Esophagus squamous epithelium (tissue), 5 donors: ENCODE measurements around the gene CENPP. TPM values are rescaled to one million over a fixed set of nuclear protein-coding genes. Genes with fewer than 3 reads are reported as not detected.
A peak's percentile ranks its signal among the peaks of the same experiment; 100 is the strongest.

Experiments
- DNase-seq: peaks from one replicate; lab custom pipeline; 2025; lab: John Stamatoyannopoulos, UW
- H3K27ac ChIP-seq, 4 donors: fragments of 200-600 bp; sonication (generic); one replicate each; pipeline ENCODE4 v1.5.1; 2016 to 2019; ENCODE audit warnings: mild to moderate bottlenecking in 1 of 4
- H3K27me3 ChIP-seq, 4 donors: fragments of 200-600 bp; sonication (generic); 1 replicate in 3 of 4; 2 replicates in 1 of 4; pipeline versions ENCODE4 v1.5.1 to v1.6.0; 2017 to 2021; ENCODE audit warnings: antibody characterized with exemption in 1 of 4
- H3K36me3 ChIP-seq, 3 donors: fragments of 200-600 bp; sonication (generic); one replicate each; pipeline ENCODE4 v1.5.1; 2016 to 2019
- H3K4me1 ChIP-seq, 3 donors: fragments of 200-600 bp; sonication (generic); one replicate each; pipeline ENCODE4 v1.5.1; 2017 to 2019
- H3K4me3 ChIP-seq, 4 donors: fragments of 200-600 bp; sonication (generic); 1 replicate in 3 of 4; 2 replicates in 1 of 4; pipeline ENCODE4 v1.5.1; 2016 to 2019; ENCODE audit warnings: mild to moderate bottlenecking in 2 of 4, moderate library complexity in 1 of 4
- H3K9me3 ChIP-seq, 3 donors: fragments of 200-600 bp; sonication (generic); one replicate each; pipeline ENCODE4 v1.5.1; 2016 to 2019
- CTCF ChIP-seq, 6 experiments: fragments of 450-650 bp in 4 of 6; fragments of 200-600 bp in 2 of 6; sonication (generic) in 2 of 6; IDR thresholded peaks; one replicate each; pipeline ENCODE4 v1.5.1; 2016 to 2019; ENCODE audit warnings: antibody characterized with exemption in 6 of 6, mild to moderate bottlenecking in 4 of 6, moderate library complexity in 4 of 6
- POLR2A ChIP-seq, 4 donors: fragments of 450-650 bp; IDR thresholded peaks; one replicate each; pipeline ENCODE4 v1.6.1; 2017; ENCODE audit warnings: antibody characterized with exemption in 4 of 4, mild to moderate bottlenecking in 4 of 4, moderate library complexity in 3 of 4
- WGBS, 2 donors: methylation state at CpG; one replicate each; pipeline ENCODE4 v1.1.5; 2018; 5-methylcytosine and 5-hydroxymethylcytosine counted together
- intact Hi-C: fragments of 100-400 bp; cut with DNase I; formaldehyde crosslinking; loops from one replicate; pipeline ENCODE4 v1.15.0; 2022
- total RNA-seq, 4 donors: library from RNA; depleted of rRNA; stranded (reverse); fragments of >200 nt; gene quantifications; one replicate each; pipeline ENCODE4 v1.1.0, GENCODE V29; 2016
- donor health status: DM: yes; HTN: yes; CAD: no.

CENPP gene
- total RNA-seq, 4 donors from 2014 or later, result 6.0 to 10.7 (median 7.5) TPM

- no peak for TF ChIP-seq CTCF (IDR thresholded peaks at IDR 0.05)
- TF ChIP-seq POLR2A (IDR thresholded peaks at IDR 0.05), result no peak
- intact Hi-C loops, result no loop called here
- 76 to 85% methylated on average over 10 of the region's 11 CpGs for WGBS, 2 donors
- Histone ChIP-seq H3K4me1 (peaks cover 35 to 100% (median 57%) of the 10 kb centered on the region in 3 donors), H3K27ac (peak overlapping the region; percentile 62 to 85 (median 78)), H3K27me3 (no peaks in the 10 kb centered on the region), H3K36me3 (peaks cover 0 to 73% (median 9%) of the 10 kb centered on the region in 3 donors), H3K9me3 (no peaks in the 10 kb centered on the region), H3K4me3 (no peak overlapping the region)
- no peak for DNase-seq
Observed at GRCh38 chr9:92612816-92613215, 287.1 kb downstream of the CENPP start.

- H3K27me3 ChIP-seq, result no peaks in the 10 kb centered on the region
- H3K9me3 ChIP-seq, result no peaks in the 10 kb centered on the region
- no peak for DNase-seq
- intact Hi-C loops, result no loop called here
- WGBS, 2 donors, result 89 to 96% methylated on average over 15 of the region's 23 CpGs
- peak overlapping the region; percentile 62 to 85 (median 78) for H3K27ac ChIP-seq
- H3K36me3 ChIP-seq, result peaks cover 0 to 80% (median 16%) of the 10 kb centered on the region in 3 donors
- TF ChIP-seq POLR2A (IDR thresholded peaks at IDR 0.05) (no peak), CTCF (IDR thresholded peaks at IDR 0.05) (no peak)
- peaks cover 36 to 100% (median 60%) of the 10 kb centered on the region in 3 donors for H3K4me1 ChIP-seq
- H3K4me3 ChIP-seq, result no peak overlapping the region
Observed at GRCh38 chr9:92613268-92614122, 287.7 kb downstream of the CENPP start.

GRCh38 chr9:92614123-92614510 is 288.4 kb downstream of the CENPP start:
- no peaks in the 10 kb centered on the region for H3K9me3 ChIP-seq
- H3K4me1 ChIP-seq, result peaks cover 31 to 100% (median 60%) of the 10 kb centered on the region in 3 donors
- intact Hi-C loops, result no loop called here
- H3K4me3 ChIP-seq, result no peak overlapping the region
- peak overlapping the region in 3 of 4 donors; percentile 7 to 85 (median 81) for H3K27ac ChIP-seq
- H3K36me3 ChIP-seq, result peaks cover 0 to 86% (median 22%) of the 10 kb centered on the region in 3 donors
- TF ChIP-seq CTCF (IDR thresholded peaks at IDR 0.05) (no peak), POLR2A (IDR thresholded peaks at IDR 0.05) (no peak)
- no peak for DNase-seq
- no peaks in the 10 kb centered on the region for H3K27me3 ChIP-seq
- 95 to 99% methylated on average over 8 of the region's 9 CpGs for WGBS, 2 donors

- peaks cover 0 to 94% (median 28%) of the 10 kb centered on the region in 3 donors for H3K36me3 ChIP-seq
- 70 to 71% methylated on average over 11 to 16 of the region's 17 CpGs for WGBS, 2 donors
- H3K4me1 ChIP-seq, result peaks cover 29 to 94% (median 54%) of the 10 kb centered on the region in 3 donors
- no peak overlapping the region for H3K4me3 ChIP-seq
- no peak for DNase-seq
- intact Hi-C loops, result no loop called here
- peak overlapping the region; percentile 81 to 92 (median 84) for H3K27ac ChIP-seq
- no peaks in the 10 kb centered on the region for H3K27me3 ChIP-seq
- H3K9me3 ChIP-seq, result no peaks in the 10 kb centered on the region
- TF ChIP-seq CTCF (IDR thresholded peaks at IDR 0.05), result no peak
- no peak for TF ChIP-seq POLR2A (IDR thresholded peaks at IDR 0.05)
Observed at GRCh38 chr9:92614763-92615461, 289.2 kb downstream of the CENPP start.
